ENCODE results near the gene TMEM108.

DNA sequence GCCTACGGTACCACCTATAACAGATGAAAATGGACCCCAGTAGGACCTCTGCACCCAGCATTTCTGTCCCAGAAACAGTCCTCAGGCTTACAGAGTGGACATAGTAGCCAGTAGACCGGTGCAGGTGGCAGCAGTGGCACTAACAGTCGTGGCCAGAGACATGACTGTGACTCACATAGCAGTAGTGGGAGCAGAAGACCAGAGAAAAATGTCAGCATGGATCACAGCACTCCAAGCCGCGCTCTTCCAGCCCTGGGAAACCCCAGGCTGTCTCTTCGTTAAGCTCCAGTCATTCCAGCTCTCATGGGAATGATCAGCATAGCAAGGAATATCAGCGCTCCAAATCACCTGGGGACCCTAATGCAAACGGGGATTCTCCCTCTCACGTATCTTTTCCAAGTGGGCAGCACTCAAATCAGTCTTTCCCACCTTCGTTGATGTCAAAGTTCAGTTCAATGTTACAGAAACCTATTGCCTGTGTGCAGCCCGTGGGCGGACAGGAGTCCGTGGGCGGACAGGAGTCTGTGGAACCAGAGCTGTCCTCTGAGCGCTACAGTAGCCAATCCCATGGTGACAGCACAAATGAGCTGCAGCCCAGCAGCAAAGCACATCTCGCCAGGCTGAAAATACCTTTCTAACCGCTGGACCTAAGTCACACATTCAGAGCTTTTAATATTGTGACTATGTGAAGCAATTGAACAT, 372.2 kb downstream of the TMEM108 start:
- TF ChIP-seq, protein P1, sequence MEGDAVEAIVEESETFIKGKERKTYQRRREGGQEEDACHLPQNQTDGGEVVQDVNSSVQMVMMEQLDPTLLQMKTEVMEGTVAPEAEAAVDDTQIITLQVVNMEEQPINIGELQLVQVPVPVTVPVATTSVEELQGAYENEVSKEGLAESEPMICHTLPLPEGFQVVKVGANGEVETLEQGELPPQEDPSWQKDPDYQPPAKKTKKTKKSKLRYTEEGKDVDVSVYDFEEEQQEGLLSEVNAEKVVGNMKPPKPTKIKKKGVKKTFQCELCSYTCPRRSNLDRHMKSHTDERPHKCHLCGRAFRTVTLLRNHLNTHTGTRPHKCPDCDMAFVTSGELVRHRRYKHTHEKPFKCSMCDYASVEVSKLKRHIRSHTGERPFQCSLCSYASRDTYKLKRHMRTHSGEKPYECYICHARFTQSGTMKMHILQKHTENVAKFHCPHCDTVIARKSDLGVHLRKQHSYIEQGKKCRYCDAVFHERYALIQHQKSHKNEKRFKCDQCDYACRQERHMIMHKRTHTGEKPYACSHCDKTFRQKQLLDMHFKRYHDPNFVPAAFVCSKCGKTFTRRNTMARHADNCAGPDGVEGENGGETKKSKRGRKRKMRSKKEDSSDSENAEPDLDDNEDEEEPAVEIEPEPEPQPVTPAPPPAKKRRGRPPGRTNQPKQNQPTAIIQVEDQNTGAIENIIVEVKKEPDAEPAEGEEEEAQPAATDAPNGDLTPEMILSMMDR (IDR thresholded peaks at IDR 0.05), result no peak
- TF ChIP-seq RAD21 (IDR thresholded peaks at IDR 0.05; ENCODE audit: low read length), result no peak
- TF ChIP-seq MEF2A (IDR thresholded peaks at IDR 0.05; ENCODE audit: borderline replicate concordance, low read depth), result no peak
- no peak for TF ChIP-seq TAF1 (IDR thresholded peaks at IDR 0.05; ENCODE audit: borderline replicate concordance, low read depth, low read length)
- TF ChIP-seq TEAD4 (IDR thresholded peaks at IDR 0.05; ENCODE audit: borderline replicate concordance, insufficient read depth), result no peak
- TF ChIP-seq POLR2AphosphoS5 (IDR thresholded peaks at IDR 0.05; ENCODE audit: low read depth, low read length), result no peak

All from SK-N-SH (cell line).